HEK293 (cell line): ENCODE results near the gene EDC3.

ENCODE experiments used
- AEBP2 ChIP-seq: fragments of 450-650 bp; formaldehyde crosslinking; IDR thresholded peaks from 2 replicates; pipeline ENCODE4 v1.5.1; 2016; ENCODE audit warnings: missing biosample characterization, missing genetic modification characterization, borderline replicate concordance
- BCL6B ChIP-seq: fragments of 450-650 bp; formaldehyde crosslinking; IDR thresholded peaks from 2 replicates; pipeline ENCODE4 v1.5.1; 2017; ENCODE audit warnings: missing biosample characterization, missing genetic modification characterization
- CTCF ChIP-seq: fragments of 450-650 bp; formaldehyde crosslinking; IDR thresholded peaks from 2 replicates; pipeline ENCODE4 v1.5.1; 2016; ENCODE audit warnings: missing biosample characterization, missing genetic modification characterization
- ZBTB1 ChIP-seq: fragments of 450-650 bp; formaldehyde crosslinking; IDR thresholded peaks from 2 replicates; pipeline ENCODE4 v1.5.1; 2016; ENCODE audit warnings: missing biosample characterization, missing genetic modification characterization
- ZNF221 ChIP-seq: fragments of 450-650 bp; formaldehyde crosslinking; IDR thresholded peaks from 2 replicates; pipeline ENCODE4 v1.5.1; 2017; ENCODE audit warnings: missing biosample characterization, missing genetic modification characterization, borderline replicate concordance
- ZNF239 ChIP-seq: fragments of 450-650 bp; formaldehyde crosslinking; IDR thresholded peaks from 2 replicates; pipeline ENCODE4 v1.5.1; 2016; ENCODE audit warnings: missing biosample characterization, missing genetic modification characterization
- ZNF26 ChIP-seq: fragments of 450-650 bp; formaldehyde crosslinking; IDR thresholded peaks from 2 replicates; pipeline ENCODE4 v1.5.1; 2016; ENCODE audit warnings: missing biosample characterization, missing genetic modification characterization
- ZNF324 ChIP-seq: fragments of 450-650 bp; formaldehyde crosslinking; IDR thresholded peaks from 2 replicates; pipeline ENCODE4 v1.5.1; 2016; ENCODE audit warnings: missing biosample characterization, missing genetic modification characterization
- ZNF366 ChIP-seq: fragments of 450-650 bp; formaldehyde crosslinking; conservative IDR thresholded peaks from 2 replicates; pipeline ENCODE4 v1.5.1; 2016; ENCODE audit warnings: missing biosample characterization, missing genetic modification characterization
- ZNF449 ChIP-seq: fragments of 450-650 bp; formaldehyde crosslinking; IDR thresholded peaks from 2 replicates; pipeline ENCODE4 v1.5.1; 2017; ENCODE audit warnings: missing biosample characterization, mild to moderate bottlenecking, missing genetic modification characterization, moderate library complexity
- ZNF518A ChIP-seq: fragments of 450-650 bp; formaldehyde crosslinking; conservative IDR thresholded peaks from 2 replicates; pipeline ENCODE4 v1.5.1; 2016; ENCODE audit warnings: low read depth, missing biosample characterization, missing genetic modification characterization
- ZNF555 ChIP-seq: fragments of 450-650 bp; formaldehyde crosslinking; conservative IDR thresholded peaks from 2 replicates; pipeline ENCODE4 v1.5.1; 2017; ENCODE audit warnings: missing biosample characterization, mild to moderate bottlenecking, missing genetic modification characterization, inconsistent platforms
- ZNF654 ChIP-seq: fragments of 450-650 bp; formaldehyde crosslinking; IDR thresholded peaks from 2 replicates; pipeline ENCODE4 v1.5.1; 2016; ENCODE audit warnings: low read depth, missing biosample characterization, missing genetic modification characterization
- ZSCAN30 ChIP-seq: fragments of 450-650 bp; IDR thresholded peaks from 2 replicates; pipeline ENCODE4 v1.5.1; 2018; ENCODE audit warnings: missing biosample characterization, mild to moderate bottlenecking, missing genetic modification characterization, moderate library complexity

GRCh38 chr15:74631087-74631385 lies 64.8 kb downstream of the EDC3 start:
- TF ChIP-seq ZNF654, result no peak
- no peak for TF ChIP-seq ZNF221 (tag by site-specific recombination)
- TF ChIP-seq ZNF26 (tag by site-specific recombination), result no peak
- no peak for TF ChIP-seq AEBP2 (tag by site-specific recombination)
- TF ChIP-seq ZNF324 (tag by site-specific recombination), result no peak
- no peak for TF ChIP-seq CTCF (tag by site-specific recombination)
- no peak for TF ChIP-seq ZNF239 (tag by site-specific recombination)
- no peak for TF ChIP-seq ZNF366
- no peak for TF ChIP-seq ZNF449 (tag by site-specific recombination)
- no peak for TF ChIP-seq ZNF518A (tag by site-specific recombination)
- no peak for TF ChIP-seq ZNF555
- no peak for TF ChIP-seq BCL6B (tag by site-specific recombination)
- no peak for TF ChIP-seq ZBTB1 (tag by site-specific recombination)
- no peak for TF ChIP-seq ZSCAN30
